Keratinocyte (primary cell): ENCODE measurements around the gene ZC2HC1B. TPM values are rescaled to one million over a fixed set of nuclear protein-coding genes. Genes with fewer than 3 reads are reported as not detected.

Experiments
- DNase-seq: peaks from one replicate; pipeline ENCODE4 v3.0.0-alpha.2; 2011; ENCODE audit warnings: low read depth, missing footprints, low spot score
- FAIRE-seq: peaks from 2 replicates; lab custom pipeline; 2011; peaks lifted over from hg19 to GRCh38; lab: Jason Lieb, UNC
- H2AFZ ChIP-seq: 2 replicates; pipeline ENCODE4 v1.6.0; 2012; ENCODE audit warnings: low read length, control low read depth, inconsistent platforms; ENCODE audit not compliant: control insufficient read depth
- H3K27ac ChIP-seq: 2 replicates; pipeline ENCODE4 v1.5.1; 2011; ENCODE audit warnings: low read length; ENCODE audit not compliant: control insufficient read depth, insufficient read depth
- H3K27me3 ChIP-seq: 3 replicates; pipeline ENCODE4 v1.6.0; 2011; ENCODE audit warnings: low read length; ENCODE audit not compliant: control insufficient read depth, insufficient read depth; ENCODE audit errors: extremely low read depth
- H3K36me3 ChIP-seq, 2 experiments: 2 replicates in 1 of 2; 3 replicates in 1 of 2; pipeline ENCODE4 v1.5.1; 2011; ENCODE audit warnings: low read length in 2 of 2, mild to moderate bottlenecking in 1 of 2; ENCODE audit not compliant: control insufficient read depth in 2 of 2, insufficient read depth in 2 of 2; ENCODE audit errors: extremely low read depth in 1 of 2
- H3K4me1 ChIP-seq: 3 replicates; pipeline ENCODE4 v1.5.1; 2011; ENCODE audit warnings: low read length; ENCODE audit not compliant: control insufficient read depth, insufficient read depth; ENCODE audit errors: extremely low read depth
- H3K4me2 ChIP-seq: 3 replicates; pipeline ENCODE4 v1.6.0; 2011; ENCODE audit warnings: low read depth, low read length; ENCODE audit not compliant: control insufficient read depth, insufficient read depth; ENCODE audit errors: extremely low read depth
- H3K4me3 ChIP-seq, 3 experiments: fragments of 200-600 bp in 1 of 3; sonication (generic) in 1 of 3; 2 replicates in 2 of 3; 3 replicates in 1 of 3; pipeline ENCODE4 v1.5.1; 2011 to 2016; ENCODE audit warnings: low read length in 3 of 3, mild to moderate bottlenecking in 3 of 3, control low read depth in 2 of 3, inconsistent platforms in 1 of 3, low read depth in 1 of 3, mixed read lengths in 1 of 3, mixed run types in 1 of 3, moderate library complexity in 1 of 3; ENCODE audit not compliant: control insufficient read depth in 2 of 3, insufficient read depth in 2 of 3; ENCODE audit errors: extremely low read depth in 1 of 3
- H3K79me2 ChIP-seq: 2 replicates; pipeline ENCODE4 v1.6.0; 2012; ENCODE audit warnings: low read length; ENCODE audit not compliant: control insufficient read depth, insufficient read depth
- H3K9ac ChIP-seq: 3 replicates; pipeline ENCODE4 v1.6.0; 2011; ENCODE audit warnings: low read length; ENCODE audit not compliant: control insufficient read depth, insufficient read depth; ENCODE audit errors: extremely low read depth
- H3K9me1 ChIP-seq: 3 replicates; pipeline ENCODE4 v1.6.0; 2011; ENCODE audit warnings: low read length; ENCODE audit not compliant: control insufficient read depth, insufficient read depth; ENCODE audit errors: extremely low read depth
- H3K9me3 ChIP-seq: 2 replicates; pipeline ENCODE4 v1.5.1; 2012; ENCODE audit warnings: low read depth, low read length; ENCODE audit not compliant: control insufficient read depth
- H4K20me1 ChIP-seq: 3 replicates; pipeline ENCODE4 v1.6.0; 2011; ENCODE audit warnings: low read length; ENCODE audit not compliant: control insufficient read depth, insufficient read depth; ENCODE audit errors: extremely low read depth
- CTCF ChIP-seq, 3 experiments: IDR thresholded peaks in 1 of 3; conservative IDR thresholded peaks in 1 of 3; optimal IDR thresholded peaks in 1 of 3; 2 replicates in 2 of 3; 3 replicates in 1 of 3; pipeline versions ENCODE3 to v1.5.1; 2011; ENCODE audit warnings: low read length in 3 of 3, mild to moderate bottlenecking in 3 of 3, moderate library complexity in 2 of 3, control low read depth in 1 of 3, inconsistent platforms in 1 of 3; ENCODE audit not compliant: insufficient read depth in 2 of 3; ENCODE audit errors: extremely low read depth in 1 of 3
- EZH2 ChIP-seq: IDR thresholded peaks from one replicate; pipeline ENCODE4 v1.6.1; 2012; ENCODE audit warnings: inconsistent platforms, mild to moderate bottlenecking, low read length, moderate library complexity
- dilution Hi-C: fragments of 300-500 bp; cut with MboI; formaldehyde crosslinking; loops from one replicate; pipeline ENCODE4 v1.7.0; 2020; ENCODE audit warnings: low sequenced_read_pairs; ENCODE audit not compliant: extremely low pct_ligation_motif_present
- polyA plus RNA-seq, 5 experiments: library from polyadenylated mRNA; depleted of rRNA in 3 of 5; stranded (reverse) in 3 of 5; stranded (forward) in 1 of 5; unstranded in 1 of 5; fragments of >200 nt; gene quantifications; 1 replicate in 1 of 5; 2 replicates in 3 of 5; 3 replicates in 1 of 5; pipeline versions ENCODE4 v1.2.1 to v1.2.3, GENCODE V29; 2011 to 2012; ENCODE audit warnings: missing spikeins in 2 of 5, low read depth in 1 of 5, low replicate concordance in 1 of 5

The ZC2HC1B gene
- polyA plus RNA-seq, 1 donor (not counting 4 experiments of a cell fraction or from before 2014, with no cell fraction given): not detected

- no peaks in the 10 kb centered on the region for H4K20me1 ChIP-seq
- no peaks in the 10 kb centered on the region for H3K9me3 ChIP-seq
- H3K27me3 ChIP-seq: no peaks in the 10 kb centered on the region
- peak overlapping the region; percentile 97 for H3K9ac ChIP-seq
- H3K4me2 ChIP-seq: peak overlapping the region; percentile 96
- peaks cover 43% of the 10 kb centered on the region for H3K79me2 ChIP-seq
- peak overlapping the region; percentile 70 to 98 (median 90) for H3K4me3 ChIP-seq
- DNase-seq: no peak
- FAIRE-seq: no peak
- peak overlapping the region; percentile 96 for H3K27ac ChIP-seq
- H3K36me3 ChIP-seq: peaks cover 5 to 21% of the 10 kb centered on the region in 2 experiments
- peaks cover 7% of the 10 kb centered on the region for H3K4me1 ChIP-seq
- H3K9me1 ChIP-seq: no peaks in the 10 kb centered on the region
- dilution Hi-C loops: no loop called here
- TF ChIP-seq EZH2 (no peak), CTCF (optimal IDR thresholded peaks at IDR 0.05 in 1 of 3, IDR thresholded peaks at IDR 0.05 in 1 of 3, conservative IDR thresholded peaks at IDR 0.05 in 1 of 3; ENCODE audit: extremely low read depth in 1 of 3, insufficient read depth in 2 of 3, low read length in 3 of 3) (no peak)
- H2AFZ ChIP-seq: peak overlapping the region; percentile 94
Observed at GRCh38 chr6:143843677-143843999, 20.6 kb upstream of the ZC2HC1B start.

GRCh38 chr6:143844006-143844405 lies 20.3 kb upstream of the ZC2HC1B start:
- TF ChIP-seq CTCF (optimal IDR thresholded peaks at IDR 0.05 in 1 of 3, IDR thresholded peaks at IDR 0.05 in 1 of 3, conservative IDR thresholded peaks at IDR 0.05 in 1 of 3; ENCODE audit: extremely low read depth in 1 of 3, insufficient read depth in 2 of 3, low read length in 3 of 3) (no peak), EZH2 (no peak)
- peak overlapping the region; percentile 97 for H3K9ac ChIP-seq
- H3K79me2 ChIP-seq: peaks cover 47% of the 10 kb centered on the region
- no peak for FAIRE-seq
- no peaks in the 10 kb centered on the region for H3K9me1 ChIP-seq
- no peaks in the 10 kb centered on the region for H3K9me3 ChIP-seq
- dilution Hi-C loops: no loop called here
- peaks cover 7% of the 10 kb centered on the region for H3K4me1 ChIP-seq
- no peaks in the 10 kb centered on the region for H4K20me1 ChIP-seq
- peak overlapping the region; percentile 96 for H3K27ac ChIP-seq
- peak overlapping the region; percentile 70 to 98 (median 90) for H3K4me3 ChIP-seq
- no peaks in the 10 kb centered on the region for H3K27me3 ChIP-seq
- no peak for DNase-seq
- H3K4me2 ChIP-seq: peak overlapping the region; percentile 96
- H3K36me3 ChIP-seq: peaks cover 9 to 22% of the 10 kb centered on the region in 2 experiments
- H2AFZ ChIP-seq: peak overlapping the region; percentile 94
